ENCODE results near the gene SLC15A3.

GRCh38 chr11:60914633-60915247 lies 37.2 kb downstream of the SLC15A3 start:
- TF ChIP-seq EZH2phosphoT487 (IDR thresholded peaks at IDR 0.05; ENCODE audit: low read depth) (no peak), CTCF (IDR thresholded peaks at IDR 0.05; ENCODE audit: low read depth, low read length) (no peak)
